Peyer's patch (tissue), 4 donors: Measurements from ENCODE around the gene NOTCH3.

Experiments used
- POLR2A ChIP-seq, 2 donors: fragments of 450-650 bp; IDR thresholded peaks; one replicate each; pipeline ENCODE4 v1.5.1; 2017; ENCODE audit warnings: antibody characterized with exemption in 2 of 2, mild to moderate bottlenecking in 2 of 2, moderate library complexity in 2 of 2
- TF ChIP-seq, protein P1 (sequence below), 6 experiments: fragments of 450-650 bp in 4 of 6; fragments of 200-600 bp in 2 of 6; sonication (generic) in 1 of 6; IDR thresholded peaks; one replicate each; pipeline ENCODE4 v1.5.1; 2017 to 2019; ENCODE audit warnings: antibody characterized with exemption in 6 of 6, mild to moderate bottlenecking in 3 of 6, moderate library complexity in 1 of 6

DNA sequence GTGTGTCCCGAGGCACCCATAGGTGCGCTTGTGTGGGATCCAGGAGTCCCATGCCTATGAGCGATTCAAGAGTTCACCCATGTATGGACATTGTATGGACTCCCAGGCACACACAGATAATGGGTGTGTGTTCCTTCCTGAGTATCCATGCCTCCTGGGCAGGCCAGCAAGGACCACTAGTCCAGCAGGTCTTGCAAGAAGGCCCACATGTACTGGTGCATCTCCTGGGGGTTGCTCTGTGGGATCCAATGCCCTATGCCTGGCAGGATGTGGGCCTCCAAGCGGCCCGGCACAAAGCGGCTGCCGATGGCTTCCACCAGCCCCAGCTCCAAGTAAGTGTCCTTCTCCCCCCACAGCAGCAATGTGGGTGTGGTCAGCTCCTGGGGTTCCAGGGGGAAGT is 26.5 kb upstream of the NOTCH3 start:
- TF ChIP-seq, protein P1, sequence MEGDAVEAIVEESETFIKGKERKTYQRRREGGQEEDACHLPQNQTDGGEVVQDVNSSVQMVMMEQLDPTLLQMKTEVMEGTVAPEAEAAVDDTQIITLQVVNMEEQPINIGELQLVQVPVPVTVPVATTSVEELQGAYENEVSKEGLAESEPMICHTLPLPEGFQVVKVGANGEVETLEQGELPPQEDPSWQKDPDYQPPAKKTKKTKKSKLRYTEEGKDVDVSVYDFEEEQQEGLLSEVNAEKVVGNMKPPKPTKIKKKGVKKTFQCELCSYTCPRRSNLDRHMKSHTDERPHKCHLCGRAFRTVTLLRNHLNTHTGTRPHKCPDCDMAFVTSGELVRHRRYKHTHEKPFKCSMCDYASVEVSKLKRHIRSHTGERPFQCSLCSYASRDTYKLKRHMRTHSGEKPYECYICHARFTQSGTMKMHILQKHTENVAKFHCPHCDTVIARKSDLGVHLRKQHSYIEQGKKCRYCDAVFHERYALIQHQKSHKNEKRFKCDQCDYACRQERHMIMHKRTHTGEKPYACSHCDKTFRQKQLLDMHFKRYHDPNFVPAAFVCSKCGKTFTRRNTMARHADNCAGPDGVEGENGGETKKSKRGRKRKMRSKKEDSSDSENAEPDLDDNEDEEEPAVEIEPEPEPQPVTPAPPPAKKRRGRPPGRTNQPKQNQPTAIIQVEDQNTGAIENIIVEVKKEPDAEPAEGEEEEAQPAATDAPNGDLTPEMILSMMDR (IDR thresholded peaks at IDR 0.05) = no peak
- no peak for TF ChIP-seq POLR2A (IDR thresholded peaks at IDR 0.05)
